Measurements from ENCODE around the gene BAX. TPM values are rescaled to one million over a fixed set of nuclear protein-coding genes. Genes with fewer than 3 reads are reported as not detected.

BAX gene
- total and polyA plus RNA-seq, 2 of the 13 experiments (the other 11 are each of a cell fraction or from before 2014, with no cell fraction given), result 139 to 176 TPM

- TF ChIP-seq PBX3 (CRISPR knock-in tag; IDR thresholded peaks at IDR 0.05; ENCODE audit: borderline replicate concordance), result peak; percentile 90; the same call in 1 of the 2 replicates
- TF ChIP-seq ZNF776 (CRISPR knock-in tag; IDR thresholded peaks at IDR 0.05), result no peak; the same call in 1 of the 2 replicates
- TF ChIP-seq ZNF558 (CRISPR knock-in tag; IDR thresholded peaks at IDR 0.05; ENCODE audit: borderline replicate concordance), result peak; percentile 74; the same call in 1 of the 2 replicates
- peak; percentile 96 for TF ChIP-seq HBP1 (CRISPR knock-in tag; IDR thresholded peaks at IDR 0.05; ENCODE audit: low read depth)
- peak; percentile 76 for TF ChIP-seq HINFP (CRISPR knock-in tag; IDR thresholded peaks at IDR 0.05; ENCODE audit: low read depth)
- TF ChIP-seq TARDBP (CRISPR knock-in tag; IDR thresholded peaks at IDR 0.05), result peak; percentile 54; the same call in 1 of the 2 replicates
- TF ChIP-seq SIN3A (IDR thresholded peaks at IDR 0.05; ENCODE audit: borderline replicate concordance, low read depth, low read length), result peak; percentile 94
- peak in 1 of 2 experiments; percentile 80; a peak in 2 of 4 replicates for TF ChIP-seq REST (IDR thresholded peaks at IDR 0.05; ENCODE audit: borderline replicate concordance in 1 of 2, low read depth in 1 of 2, low read length in 2 of 2)
- peak; percentile 85 for TF ChIP-seq HNF1B (CRISPR knock-in tag; IDR thresholded peaks at IDR 0.05)
- TF ChIP-seq KLF16 (CRISPR knock-in tag; IDR thresholded peaks at IDR 0.05), result peak; percentile 23 to 97; a peak in 3 of 4 replicates
- TF ChIP-seq ZSCAN30 (CRISPR knock-in tag; IDR thresholded peaks at IDR 0.05), result peak; percentile 66; the same call in 1 of the 2 replicates
- peak; percentile 89 for TF ChIP-seq ZNF205 (CRISPR knock-in tag; IDR thresholded peaks at IDR 0.05)
These were observed 10.5 kb downstream of the BAX start, which contains the start of gene FTL (continued) for GRCh38 chr19:48965040-48965805.
